ENCODE measurements around the gene SLC12A3. TPM values are rescaled to one million over a fixed set of nuclear protein-coding genes. Genes with fewer than 3 reads are reported as not detected.

Gene SLC12A3
- total and polyA plus RNA-seq, 2 of the 8 experiments (the other 6 are each of a cell fraction or from before 2014, with no cell fraction given): not detected

DNA sequence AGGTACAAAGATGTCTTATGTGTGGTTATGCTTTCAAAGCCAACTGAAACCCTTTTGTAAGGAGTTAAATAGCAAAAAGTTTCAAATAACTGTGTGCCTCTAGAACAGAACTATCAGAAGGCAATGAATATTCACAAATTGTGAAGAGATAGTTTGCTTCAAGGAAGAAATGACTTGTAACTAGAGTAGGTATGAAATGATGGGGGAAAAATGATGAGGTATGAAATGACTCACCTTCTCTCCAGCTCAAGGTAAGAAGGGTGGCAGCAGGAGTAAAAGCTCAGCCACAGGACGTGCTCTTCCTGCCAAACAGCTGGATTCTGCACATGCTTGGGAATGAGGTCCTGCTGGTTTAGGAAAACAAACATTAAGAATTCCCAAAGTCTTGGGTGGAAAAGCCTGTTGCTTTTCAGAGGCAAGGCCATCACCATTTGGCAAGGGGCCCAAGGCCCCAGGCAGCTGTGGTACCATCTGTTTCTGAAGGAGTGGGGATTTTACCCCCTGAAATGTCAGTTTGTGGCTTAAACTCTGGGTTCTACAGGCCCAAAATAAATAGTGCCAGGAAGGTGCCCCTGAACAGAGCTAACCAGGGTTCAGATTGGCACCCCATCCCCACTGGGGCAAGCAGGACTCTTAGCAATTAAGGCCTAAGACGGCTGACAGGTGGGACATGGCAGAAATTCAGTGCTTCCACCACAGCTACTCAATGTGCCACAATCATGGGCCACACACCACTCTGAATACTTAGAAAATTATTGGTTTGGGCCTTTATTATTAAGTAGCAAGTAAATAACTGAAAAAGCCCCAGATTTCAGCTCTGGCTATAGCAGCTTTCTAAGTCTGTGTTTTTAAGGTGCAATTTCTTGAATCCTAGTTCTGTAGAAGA lies 80.2 kb downstream of the SLC12A3 start:
- Histone ChIP-seq H4K20me1 (replicated peaks in 1 of 2; ENCODE audit: control insufficient read depth in 1 of 2, insufficient read depth in 2 of 2, low read length in 2 of 2) (peaks cover 2 to 3% of the 10 kb centered on the region in 2 experiments), H2BK5ac (ENCODE audit: low read depth, low read length) (no peak overlapping the region), H3K9ac (replicated peaks in 1 of 4; ENCODE audit: extremely low read depth in 1 of 4, low read depth in 3 of 4, low read length in 3 of 4) (no peak overlapping the region), H4K8ac (ENCODE audit: extremely low read depth, insufficient read depth, low read length) (no peak overlapping the region), H4K91ac (replicated peaks; ENCODE audit: insufficient read length, low read length) (no peak overlapping the region), H3K4me1 (replicated peaks in 1 of 4; ENCODE audit: control insufficient read depth in 3 of 4, insufficient read depth in 4 of 4, low read length in 3 of 4) (no peaks in the 10 kb centered on the region), H3K18ac (ENCODE audit: extremely low read depth, low read length) (no peak overlapping the region), H2AFZ (ENCODE audit: low read length) (no peak overlapping the region), H3K27ac (ENCODE audit: low read depth, low read length) (no peak overlapping the region), H3K9me3 (ENCODE audit: insufficient read depth in 2 of 2, low read depth in 1 of 2, low read length in 1 of 2) (no peaks in the 10 kb centered on the region), H3K23ac (ENCODE audit: insufficient read length) (no peak overlapping the region), H3K36me3 (ENCODE audit: control insufficient read depth in 2 of 4, insufficient read depth in 4 of 4, low read length in 3 of 4) (peaks cover 8 to 45% (median 32%) of the 10 kb centered on the region in 4 experiments), H3K4me3 (ENCODE audit: extremely low read depth in 1 of 4, insufficient read depth in 2 of 4, low read depth in 3 of 4, low read length in 4 of 4) (no peak overlapping the region), H3K4me2 (ENCODE audit: insufficient read depth in 1 of 2, low read depth in 2 of 2, low read length in 2 of 2) (no peak overlapping the region), H3K79me2 (ENCODE audit: control insufficient read depth in 1 of 2, insufficient read depth in 2 of 2, low read length in 2 of 2) (no peaks in the 10 kb centered on the region), H3K27me3 (replicated peaks in 1 of 4; ENCODE audit: control insufficient read depth in 3 of 4, extremely low read depth in 1 of 4, insufficient read depth in 3 of 4, low read length in 3 of 4) (no peaks in the 10 kb centered on the region), H2AK5ac (ENCODE audit: low read depth, low read length) (no peak overlapping the region), H2BK15ac (ENCODE audit: low read length) (no peak overlapping the region), H2BK20ac (ENCODE audit: low read length) (no peak overlapping the region), H2BK12ac (ENCODE audit: low read depth, low read length) (no peak overlapping the region), H3K56ac (replicated peaks; ENCODE audit: insufficient read length, low read depth, low read length) (no peak overlapping the region), H4K5ac (ENCODE audit: insufficient read length, low read depth, low read length) (no peak overlapping the region), H3K23me2 (ENCODE audit: low read depth, low read length) (no peaks in the 10 kb centered on the region), H3K14ac (ENCODE audit: insufficient read length) (no peak overlapping the region), H2BK120ac (replicated peaks; ENCODE audit: low read depth, low read length) (no peak overlapping the region), H3K79me1 (ENCODE audit: low read depth, low read length) (no peaks in the 10 kb centered on the region), H3K4ac (replicated peaks; ENCODE audit: insufficient read length, low read depth, low read length) (no peak overlapping the region)
- FAIRE-seq (no peak), DNase-seq (ENCODE audit: low read depth in 1 of 2, low spot score in 2 of 2) (no peak)
- ChIA-PET CTCF (ENCODE audit: partially characterized antibody) (interaction anchor here (1.2 kb wide), 2 partner anchors 19 to 26 kb away, joined by 3 to 6 read pairs; no protein-coding TSS in a partner anchor), POLR2A (ENCODE audit: partially characterized antibody) (interaction anchor here (0.6 to 8.0 kb wide), 3 partner anchors 11 to 75 kb away, joined by 3 to 125 read pairs (median 5); partner anchors contain the start of gene HERPUD1)
- WGBS, 2 experiments (ENCODE audit: extremely low coverage in 1 of 2, insufficient coverage in 1 of 2, insufficient read length in 1 of 2, insufficient replicate concordance in 2 of 2, low coverage in 1 of 2, low lambda C conversion rate in 2 of 2, missing lambda C conversion rate in 1 of 2): 82% methylated on average over 2 of the region's 2 CpGs; no CpG with 5 or more reads in 1 of the 2 experiments
- no peak for TF ChIP-seq CEBPB (IDR thresholded peaks at IDR 0.05; ENCODE audit: low read depth, low read length)
- TF ChIP-seq, protein P1, sequence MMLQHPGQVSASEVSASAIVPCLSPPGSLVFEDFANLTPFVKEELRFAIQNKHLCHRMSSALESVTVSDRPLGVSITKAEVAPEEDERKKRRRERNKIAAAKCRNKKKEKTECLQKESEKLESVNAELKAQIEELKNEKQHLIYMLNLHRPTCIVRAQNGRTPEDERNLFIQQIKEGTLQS (IDR thresholded peaks at IDR 0.05; ENCODE audit: insufficient read depth, low read depth, low read length): no peak

Measured in H1 (cell line).